Bronchial epithelial cell (primary cell): Measurements from ENCODE around the gene ALKBH6. TPM values are rescaled to one million over a fixed set of nuclear protein-coding genes. Genes with fewer than 3 reads are reported as not detected.

Source experiments
- DNase-seq: peaks from one replicate; pipeline ENCODE4 v3.0.0-alpha.2; 2010; ENCODE audit warnings: low read depth
- FAIRE-seq: peaks from 2 replicates; lab custom pipeline; 2011; peaks lifted over from hg19 to GRCh38; lab: Jason Lieb, UNC
- H3K27me3 ChIP-seq: 2 replicates; pipeline ENCODE4 v1.5.1; 2011; ENCODE audit warnings: low read length; ENCODE audit not compliant: control insufficient read depth, insufficient read depth
- H3K36me3 ChIP-seq: 2 replicates; pipeline ENCODE4 v1.5.1; 2011; ENCODE audit warnings: low read length; ENCODE audit not compliant: control insufficient read depth, insufficient read depth
- H3K4me3 ChIP-seq: 2 replicates; pipeline ENCODE4 v1.5.1; 2011; ENCODE audit warnings: mild to moderate bottlenecking, low read depth, low read length, control low read depth
- CTCF ChIP-seq: IDR thresholded peaks from 2 replicates; pipeline ENCODE4 v1.5.1; 2011; ENCODE audit warnings: mild to moderate bottlenecking, moderate library complexity, low read length, control low read depth, inconsistent platforms; ENCODE audit not compliant: insufficient read depth, severe bottlenecking
- total RNA-seq: library from RNA; depleted of rRNA; stranded (reverse); fragments of >200 nt; gene quantifications from 2 replicates; pipeline ENCODE4 v1.2.1, GENCODE V29; 2014

The ALKBH6 gene
- total RNA-seq, 1 donor from 2014 or later = 14.2 TPM

DNA sequence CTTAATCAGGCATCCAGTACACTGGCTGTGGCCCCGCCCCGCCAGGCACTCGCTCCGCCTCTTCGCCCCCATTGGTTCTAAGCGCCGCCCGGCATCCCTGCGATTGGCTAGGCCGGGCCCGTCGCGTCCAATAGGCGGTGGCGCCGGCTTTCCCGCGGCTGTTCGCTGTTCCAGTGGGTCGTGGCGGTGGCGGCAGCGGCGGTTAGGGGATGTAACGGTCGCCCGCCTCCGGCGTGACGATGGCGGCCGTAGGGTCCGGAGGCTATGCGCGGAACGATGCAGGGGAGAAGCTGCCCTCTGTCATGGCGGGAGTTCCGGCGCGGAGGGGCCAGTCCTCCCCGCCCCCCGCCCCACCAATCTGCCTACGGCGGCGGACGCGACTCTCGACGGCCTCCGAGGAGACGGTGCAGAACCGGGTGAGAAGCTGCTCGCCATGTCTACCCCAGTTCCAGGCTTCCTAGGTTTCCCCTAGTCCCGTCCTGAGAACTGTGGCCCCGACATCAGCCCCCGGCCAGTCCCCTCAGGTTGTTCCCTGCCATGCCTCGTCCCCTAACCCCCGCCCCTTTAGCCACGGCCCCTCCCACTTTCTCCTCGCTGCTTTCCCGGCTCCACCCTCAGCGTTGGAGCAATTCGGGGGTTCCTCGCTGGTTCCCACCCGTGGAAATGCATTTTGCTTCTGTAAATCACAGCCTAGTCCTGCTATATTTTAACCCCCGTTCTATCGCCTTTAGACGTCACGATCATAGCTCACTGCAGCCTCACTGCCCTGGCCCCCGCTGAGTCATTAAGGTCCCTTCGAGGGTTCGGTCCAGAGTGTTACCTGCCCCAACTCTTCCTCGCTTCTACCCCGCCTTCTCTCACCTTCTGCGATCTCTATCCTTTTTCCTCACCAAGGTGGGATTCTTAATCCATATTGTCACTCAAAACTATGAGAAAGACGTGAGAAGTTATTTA lies 41.0 kb upstream of the ALKBH6 start, which contains the start of gene WDR62:
WDR62 (plus strand) TSS at position 165 of the 954 bp plus-strand sequence; CDS start at position 240, 75 bp downstream.
- H3K36me3 ChIP-seq = no peaks in the 10 kb centered on the region
- H3K4me3 ChIP-seq = peak within 1 kb of the TSS; percentile 61
- TF ChIP-seq CTCF = no peak
- DNase-seq = no peak
- no peaks in the 10 kb centered on the region for H3K27me3 ChIP-seq
- no peak for FAIRE-seq

- TF ChIP-seq CTCF = peak; percentile 60
- peak; percentile 95 for DNase-seq
- FAIRE-seq = no peak
- Histone ChIP-seq H3K27me3 (no peaks in the 10 kb centered on the region), H3K36me3 (no peaks in the 10 kb centered on the region), H3K4me3 (peak within 1 kb of the TSS; percentile 61)
These were observed 40.2 kb upstream of the ALKBH6 start, which contains the start of gene THAP8 for GRCh38 chr19:36054119-36054732. Gene THAP8, minus strand, starts transcription at chr19:36054285. Its CDS starts 68 bp downstream, at chr19:36054217.

- FAIRE-seq (no peak), DNase-seq (no peak)
- Histone ChIP-seq H3K4me3 (no peak overlapping the region), H3K36me3 (no peaks in the 10 kb centered on the region), H3K27me3 (no peaks in the 10 kb centered on the region)
- TF ChIP-seq CTCF = no peak
These were observed 37.6 kb upstream of the ALKBH6 start for GRCh38 chr19:36051637-36052036.

- FAIRE-seq (no peak), DNase-seq (peak; percentile 25)
- peak; percentile 45 for TF ChIP-seq CTCF
- H3K36me3 ChIP-seq = no peaks in the 10 kb centered on the region
- no peak overlapping the region for H3K4me3 ChIP-seq
- no peaks in the 10 kb centered on the region for H3K27me3 ChIP-seq
These were observed 37.2 kb upstream of the ALKBH6 start for GRCh38 chr19:36051236-36051635.

DNA sequence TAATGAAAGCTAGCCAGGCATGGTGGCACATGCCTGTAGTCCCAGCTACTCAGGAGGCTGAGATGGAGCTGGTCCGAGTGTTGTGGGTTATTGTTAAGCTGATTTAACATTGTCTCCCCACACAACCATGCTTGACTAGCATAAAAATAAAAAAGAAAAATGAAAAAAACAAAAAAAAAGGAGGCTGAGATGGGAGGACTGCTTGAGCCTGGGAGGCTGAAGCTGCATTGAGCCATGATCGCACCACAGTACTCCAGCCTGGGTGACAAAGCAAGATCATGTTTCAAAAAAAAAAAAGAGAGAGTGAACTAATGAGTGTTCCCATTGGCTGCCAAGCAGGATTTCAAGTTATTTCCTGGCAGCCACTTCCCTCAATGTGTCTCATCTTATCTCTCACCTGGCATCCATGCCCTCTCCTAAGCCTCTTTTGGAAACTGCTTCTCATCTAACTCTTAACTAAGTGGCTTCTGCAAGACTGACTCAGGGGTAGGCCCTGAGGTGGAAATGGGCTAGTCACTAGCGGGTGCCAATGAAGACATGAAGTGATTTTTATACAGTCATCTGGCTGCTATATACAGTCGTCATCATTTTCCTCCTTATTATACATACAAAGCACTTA lies 35.2 kb upstream of the ALKBH6 start:
- peak; percentile 86 for FAIRE-seq
- no peak for TF ChIP-seq CTCF
- Histone ChIP-seq H3K36me3 (peaks cover 2% of the 10 kb centered on the region), H3K4me3 (no peak overlapping the region), H3K27me3 (no peaks in the 10 kb centered on the region)
- peak; percentile 95 for DNase-seq
